Measurements from ENCODE around the gene HOXA10.

HOXA10 gene

DNA sequence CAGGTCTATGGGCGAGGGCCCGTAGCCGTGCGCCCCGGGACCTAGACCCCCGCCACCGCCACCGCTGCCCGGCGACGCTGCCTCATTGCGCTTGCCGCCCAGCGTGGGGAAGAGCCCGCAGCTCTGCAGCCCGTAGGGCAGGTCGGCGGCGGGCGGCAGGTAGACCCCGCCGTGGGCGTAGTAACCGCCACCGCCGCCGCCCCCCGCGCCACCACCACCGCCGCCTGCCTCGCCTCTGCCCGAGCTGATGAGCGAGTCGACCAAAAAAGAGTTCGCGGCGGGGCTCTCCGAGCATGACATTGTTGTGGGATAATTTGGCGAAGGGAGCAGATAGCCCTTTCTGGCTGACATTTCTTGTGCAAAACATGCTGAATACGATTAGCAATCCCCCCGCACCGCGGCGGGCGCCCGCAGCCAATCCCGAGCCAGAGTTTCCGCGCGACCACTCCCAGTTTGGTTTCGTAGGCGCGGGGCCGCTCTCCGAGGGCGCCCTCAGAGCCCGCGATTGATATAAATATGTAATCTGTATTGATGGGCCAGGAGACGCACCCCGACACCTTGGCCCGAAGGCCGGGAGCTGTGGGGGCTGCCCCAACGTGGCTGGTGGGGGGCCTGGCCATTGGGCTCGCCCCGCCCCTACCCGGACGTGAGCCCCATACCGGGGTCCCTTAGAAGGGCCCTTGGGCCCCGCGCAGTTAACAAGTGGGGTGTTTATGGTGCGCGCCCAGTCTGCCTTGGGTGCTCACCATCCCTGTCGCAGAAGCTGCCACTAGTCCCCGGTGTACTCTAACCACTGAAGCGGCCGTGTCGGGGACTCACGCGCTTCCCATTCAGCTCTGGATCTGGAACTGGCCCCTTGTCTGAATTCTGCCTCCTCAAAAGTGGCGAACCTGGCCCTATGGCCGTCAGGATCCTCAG, at the start of gene HOXA10:
TSS of gene HOXA10 (minus strand) at position 365 of the 918 bp plus-strand sequence. CDS start at position 351, 14 bp downstream.
- no peak for DNase-seq

DNA sequence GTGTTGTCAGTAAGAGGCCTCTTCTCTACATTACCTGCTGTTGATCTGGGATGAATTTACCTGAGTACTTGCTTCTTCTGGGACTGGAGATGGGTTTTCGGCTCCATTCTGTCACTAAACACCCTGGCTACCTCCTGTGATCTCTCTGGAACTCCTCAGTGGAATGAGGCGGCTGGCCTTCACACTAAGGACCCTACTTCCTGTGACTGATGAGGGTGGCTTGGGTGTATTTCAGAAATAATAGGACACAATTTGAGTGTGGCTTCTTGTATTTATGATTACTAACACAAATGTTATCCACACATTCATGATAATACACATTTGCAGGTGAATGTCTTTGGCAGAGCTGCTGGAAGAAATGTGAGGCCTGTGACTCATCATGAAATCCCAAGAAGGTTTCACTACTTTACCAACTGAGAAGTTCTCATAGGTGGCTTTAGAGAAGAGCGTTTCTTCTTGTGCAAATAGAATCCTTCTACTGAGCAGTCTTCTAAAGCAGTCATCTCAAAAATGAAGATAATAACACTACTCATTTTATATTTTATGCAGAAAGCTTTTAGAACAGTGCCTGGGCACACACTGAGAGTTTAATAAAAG, 47.2 kb upstream of the HOXA10 start:
- no peak for DNase-seq

- no peak for DNase-seq
These were observed 46.4 kb upstream of the HOXA10 start for GRCh38 chr7:27220440-27220955.

DNA sequence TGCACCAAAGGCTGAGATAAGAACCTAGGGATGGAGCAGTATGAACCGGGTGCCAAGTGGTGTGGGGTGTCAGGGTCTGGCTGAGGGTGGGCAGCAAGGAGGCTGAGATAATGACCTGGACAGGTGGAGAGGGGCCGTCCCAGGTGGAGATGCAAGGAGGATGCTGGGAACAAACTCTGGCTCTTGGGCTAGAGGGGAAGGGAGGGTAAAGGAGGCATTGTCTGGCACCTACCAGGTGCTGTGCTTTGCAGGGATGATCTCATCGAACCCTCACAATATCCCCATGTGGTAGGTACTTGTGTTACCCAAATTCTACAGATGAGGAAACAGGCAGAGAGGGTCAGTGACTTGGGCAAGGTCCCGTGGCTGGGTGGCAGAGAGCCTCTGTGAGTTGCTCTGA, 45.7 kb upstream of the HOXA10 start:
- no peak for DNase-seq

- DNase-seq, result no peak
These were observed 43.8 kb upstream of the HOXA10 start for GRCh38 chr7:27217951-27218350.

DNA sequence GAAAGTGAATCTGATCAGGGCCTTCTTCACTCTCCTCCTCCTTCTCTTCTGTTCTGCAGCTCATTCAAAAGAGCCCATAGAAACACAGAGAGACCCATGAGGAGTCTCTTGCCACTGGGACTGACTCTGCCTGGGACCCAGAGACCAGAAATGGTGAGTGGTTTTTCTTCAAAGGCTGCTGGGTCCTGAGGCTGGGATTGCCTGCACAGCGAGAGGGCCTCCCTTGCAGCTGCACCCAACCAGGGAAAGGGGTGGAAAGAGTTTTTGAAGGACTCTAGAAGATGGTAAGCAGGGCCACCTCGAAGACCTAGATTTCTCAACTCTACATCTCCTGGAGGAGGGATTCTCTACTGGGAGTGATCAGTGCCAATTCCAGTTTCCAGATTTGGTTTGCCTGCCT, 41.2 kb upstream of the HOXA10 start:
- DNase-seq, result no peak

- no peak for DNase-seq
These were observed 40.3 kb upstream of the HOXA10 start for GRCh38 chr7:27214239-27214950.

- DNase-seq, result no peak
These were observed 39.5 kb upstream of the HOXA10 start for GRCh38 chr7:27213433-27214238.

DNA sequence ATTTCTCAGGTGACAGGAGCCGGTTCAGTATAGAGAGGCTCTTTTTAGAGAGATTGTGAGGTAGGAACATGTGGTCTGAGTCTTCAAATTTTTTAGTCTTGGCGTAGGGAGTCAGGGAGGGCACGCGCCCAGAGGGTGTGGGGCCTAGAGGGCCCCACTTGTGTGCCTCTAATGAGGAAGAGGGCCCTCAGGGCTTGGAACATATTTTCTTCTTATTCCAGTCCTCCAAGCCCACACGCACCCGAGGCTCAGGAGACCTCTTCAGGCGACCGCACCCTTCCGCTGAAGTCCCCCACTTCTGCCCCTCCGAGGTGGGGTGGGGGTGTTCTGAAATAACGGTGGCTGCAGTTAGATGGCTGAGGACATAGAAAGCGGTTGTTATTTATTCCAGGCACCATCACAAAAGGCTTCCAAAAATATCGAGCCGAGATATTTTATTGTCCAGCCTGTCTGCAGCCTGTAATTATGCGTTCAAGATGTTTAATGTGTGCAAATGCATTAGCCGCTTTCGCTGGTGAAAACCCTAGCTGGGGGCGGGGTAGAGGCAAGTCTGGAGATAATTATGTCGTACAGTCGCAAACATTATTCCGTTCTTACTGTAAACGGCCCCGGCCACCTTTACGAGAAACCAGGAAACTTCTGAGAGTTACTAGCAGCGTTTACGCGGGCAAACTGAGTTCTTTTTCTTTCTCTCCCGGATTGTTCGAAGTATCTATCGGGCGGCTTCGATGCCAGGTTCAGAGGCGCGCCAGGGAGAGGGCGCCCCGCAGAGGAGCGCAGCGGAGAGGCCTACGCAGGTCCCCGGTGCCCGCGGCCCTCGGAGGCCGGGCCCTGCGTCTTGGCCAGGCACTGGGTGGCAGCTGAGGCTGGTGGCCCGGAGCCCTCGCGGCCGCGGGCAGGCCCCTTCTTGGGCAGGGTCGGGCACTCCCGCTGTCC, 38.6 kb upstream of the HOXA10 start:
- DNase-seq, result no peak

DNA sequence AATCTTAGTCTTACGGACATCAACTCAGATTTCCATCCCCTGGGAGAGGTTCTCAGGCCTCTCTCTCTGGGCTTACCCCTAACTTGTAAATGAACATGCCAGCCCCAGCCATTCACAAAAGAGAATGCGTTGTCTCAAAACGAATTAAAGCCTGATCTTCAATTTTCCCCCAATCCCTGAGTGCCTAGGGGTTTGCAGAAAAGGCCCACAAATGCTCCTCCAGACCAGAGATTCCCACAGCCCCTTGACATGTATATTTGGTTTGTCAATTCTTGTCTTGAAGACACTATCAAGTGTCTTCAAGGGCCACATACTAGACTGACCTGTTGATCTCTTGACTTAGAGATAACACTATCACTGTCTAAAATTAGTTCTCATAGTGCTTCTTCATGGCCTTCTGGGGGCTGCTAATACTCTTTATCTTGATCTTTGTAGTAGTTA, 37.7 kb upstream of the HOXA10 start:
- DNase-seq, result no peak

- DNase-seq, result no peak
These were observed 36.9 kb upstream of the HOXA10 start for GRCh38 chr7:27211084-27211446.

- DNase-seq, result no peak
These were observed 36.4 kb upstream of the HOXA10 start for GRCh38 chr7:27210441-27211083.

- DNase-seq, result no peak
These were observed 35.9 kb upstream of the HOXA10 start for GRCh38 chr7:27209933-27210440.

DNA sequence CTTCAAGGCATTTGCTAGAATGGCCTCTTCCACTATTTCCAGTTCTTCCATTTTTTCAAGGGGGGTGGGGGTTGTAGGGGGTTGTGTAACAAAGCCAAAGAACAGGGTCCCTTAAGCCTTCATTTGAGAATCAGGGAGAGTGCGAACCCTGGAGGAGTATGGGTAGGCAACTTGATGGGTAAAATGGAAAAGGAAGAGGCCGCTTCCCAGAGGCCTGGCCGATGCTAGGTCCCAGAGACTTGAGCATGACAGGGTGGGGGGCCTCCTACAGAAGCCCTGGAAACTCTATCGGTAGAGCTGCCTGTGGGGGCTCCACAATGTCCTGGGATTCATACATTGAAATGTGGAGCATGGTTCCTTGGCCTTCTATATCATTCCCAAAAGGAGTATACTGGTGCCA, 34.9 kb upstream of the HOXA10 start:
- no peak for DNase-seq

GRCh38 chr7:27207348-27207985, 33.3 kb upstream of the HOXA10 start:
- DNase-seq, result no peak

DNA sequence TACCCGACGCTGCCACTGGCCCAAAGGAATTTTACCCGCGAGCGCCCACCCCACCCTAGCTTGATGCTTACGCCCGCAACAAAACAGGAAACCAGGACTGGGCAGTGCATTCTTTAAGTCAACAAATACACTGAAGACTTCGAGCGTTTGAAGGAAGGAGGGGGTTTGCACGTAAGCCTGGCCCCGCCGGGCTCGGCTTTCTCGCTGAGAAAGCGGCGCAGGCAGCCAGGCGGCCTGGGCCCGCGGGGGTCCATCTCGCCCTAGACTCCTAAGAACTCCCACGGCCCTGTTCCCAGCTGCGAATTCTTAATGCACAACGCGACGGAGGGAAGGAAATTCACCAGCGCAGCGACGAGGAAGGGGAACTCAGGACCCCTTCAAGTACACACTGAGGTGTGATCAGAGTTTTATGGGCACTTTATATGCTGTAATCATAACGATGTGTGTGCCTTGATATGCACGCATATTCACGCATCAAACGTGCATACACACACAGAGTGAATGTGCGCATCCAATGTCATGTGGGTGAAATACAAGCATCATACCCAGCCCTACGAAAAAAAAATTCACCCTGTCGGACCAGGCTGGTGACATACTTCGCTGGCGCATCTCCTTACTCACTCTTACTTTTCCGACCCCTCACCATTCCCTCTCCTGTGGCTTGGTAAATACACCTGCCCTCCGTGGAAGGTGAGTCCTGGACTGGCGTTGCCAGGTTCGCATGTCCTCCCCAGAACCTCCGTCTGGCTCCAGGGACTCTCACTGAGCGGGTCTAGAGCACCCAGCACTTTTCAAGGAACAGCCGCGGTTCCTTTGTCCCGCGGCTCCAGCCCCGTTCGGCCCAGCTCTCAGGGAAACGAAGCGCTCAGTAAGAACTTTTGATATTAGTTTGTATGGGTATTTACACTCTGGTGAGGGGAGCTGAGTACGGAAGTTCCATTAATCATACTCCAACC, 31.5 kb upstream of the HOXA10 start:
- DNase-seq, result no peak

GRCh38 chr7:27204851-27205322, 30.8 kb upstream of the HOXA10 start:
- no peak for DNase-seq

- no peak for DNase-seq
These were observed 30.0 kb upstream of the HOXA10 start for GRCh38 chr7:27203964-27204594.

All from GOT3 (cell line).